ENCODE measurements around the gene ITGA2B. TPM values are rescaled to one million over a fixed set of nuclear protein-coding genes. Genes with fewer than 3 reads are reported as not detected.
"Not testable (repeated sequence)": the region's sequence is repeated elsewhere in the genome, so short reads cannot be mapped to it uniquely, and the experiment has no call there.

The ITGA2B gene
- total RNA-seq, 1 donor from 2014 or later: 0.04 TPM

DNA sequence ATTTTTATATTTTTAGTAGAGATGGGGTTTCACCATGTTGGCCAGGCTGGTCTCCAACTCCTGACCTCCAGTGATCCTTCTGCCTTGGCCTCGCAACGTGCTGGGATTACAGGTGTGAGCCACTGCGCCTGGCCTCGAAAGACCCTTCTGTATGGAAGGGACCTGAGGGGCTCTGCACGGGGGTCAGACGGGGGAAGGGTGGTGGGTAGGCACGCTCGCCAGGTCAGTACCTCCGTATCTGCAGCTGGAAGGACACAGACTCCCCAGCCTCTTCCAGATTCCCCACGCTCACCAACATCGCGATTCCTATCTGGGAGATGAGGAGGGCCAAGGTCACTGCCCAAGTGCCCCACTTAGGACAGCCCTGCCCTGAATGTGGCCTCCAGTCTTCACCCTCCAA lies 12.7 kb downstream of the ITGA2B start:
- TF ChIP-seq, protein P1, sequence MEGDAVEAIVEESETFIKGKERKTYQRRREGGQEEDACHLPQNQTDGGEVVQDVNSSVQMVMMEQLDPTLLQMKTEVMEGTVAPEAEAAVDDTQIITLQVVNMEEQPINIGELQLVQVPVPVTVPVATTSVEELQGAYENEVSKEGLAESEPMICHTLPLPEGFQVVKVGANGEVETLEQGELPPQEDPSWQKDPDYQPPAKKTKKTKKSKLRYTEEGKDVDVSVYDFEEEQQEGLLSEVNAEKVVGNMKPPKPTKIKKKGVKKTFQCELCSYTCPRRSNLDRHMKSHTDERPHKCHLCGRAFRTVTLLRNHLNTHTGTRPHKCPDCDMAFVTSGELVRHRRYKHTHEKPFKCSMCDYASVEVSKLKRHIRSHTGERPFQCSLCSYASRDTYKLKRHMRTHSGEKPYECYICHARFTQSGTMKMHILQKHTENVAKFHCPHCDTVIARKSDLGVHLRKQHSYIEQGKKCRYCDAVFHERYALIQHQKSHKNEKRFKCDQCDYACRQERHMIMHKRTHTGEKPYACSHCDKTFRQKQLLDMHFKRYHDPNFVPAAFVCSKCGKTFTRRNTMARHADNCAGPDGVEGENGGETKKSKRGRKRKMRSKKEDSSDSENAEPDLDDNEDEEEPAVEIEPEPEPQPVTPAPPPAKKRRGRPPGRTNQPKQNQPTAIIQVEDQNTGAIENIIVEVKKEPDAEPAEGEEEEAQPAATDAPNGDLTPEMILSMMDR (IDR thresholded peaks at IDR 0.05; ENCODE audit: insufficient read depth, low read length, poor library complexity, severe bottlenecking): no peak
- H3K27me3 ChIP-seq (ENCODE audit: control insufficient read depth, insufficient read depth, low read length): peaks cover 8% of the 10 kb centered on the region
- no peaks in the 10 kb centered on the region for H3K36me3 ChIP-seq (ENCODE audit: control insufficient read depth, insufficient read depth, low read length)
- no peak for DNase-seq (ENCODE audit: low read depth)
- H3K4me3 ChIP-seq (ENCODE audit: low read depth, low read length): no peak overlapping the region

GRCh38 chr17:44376124-44376523 lies 13.3 kb downstream of the ITGA2B start:
- no peak overlapping the region for H3K4me3 ChIP-seq (ENCODE audit: low read depth, low read length)
- peaks cover 7% of the 10 kb centered on the region for H3K27me3 ChIP-seq (ENCODE audit: control insufficient read depth, insufficient read depth, low read length)
- TF ChIP-seq, protein P1 (IDR thresholded peaks at IDR 0.05; ENCODE audit: insufficient read depth, low read length, poor library complexity, severe bottlenecking): peak; percentile 51
- no peaks in the 10 kb centered on the region for H3K36me3 ChIP-seq (ENCODE audit: control insufficient read depth, insufficient read depth, low read length)
- DNase-seq (ENCODE audit: low read depth): no peak

- no peak for DNase-seq (ENCODE audit: low read depth)
- no peak overlapping the region for H3K4me3 ChIP-seq (ENCODE audit: low read depth, low read length)
- H3K27me3 ChIP-seq (ENCODE audit: control insufficient read depth, insufficient read depth, low read length): peaks cover 4% of the 10 kb centered on the region
- TF ChIP-seq, protein P1 (IDR thresholded peaks at IDR 0.05; ENCODE audit: insufficient read depth, low read length, poor library complexity, severe bottlenecking): no peak
- H3K36me3 ChIP-seq (ENCODE audit: control insufficient read depth, insufficient read depth, low read length): no peaks in the 10 kb centered on the region
These were observed 14.0 kb downstream of the ITGA2B start for GRCh38 chr17:44375196-44376017.

DNA sequence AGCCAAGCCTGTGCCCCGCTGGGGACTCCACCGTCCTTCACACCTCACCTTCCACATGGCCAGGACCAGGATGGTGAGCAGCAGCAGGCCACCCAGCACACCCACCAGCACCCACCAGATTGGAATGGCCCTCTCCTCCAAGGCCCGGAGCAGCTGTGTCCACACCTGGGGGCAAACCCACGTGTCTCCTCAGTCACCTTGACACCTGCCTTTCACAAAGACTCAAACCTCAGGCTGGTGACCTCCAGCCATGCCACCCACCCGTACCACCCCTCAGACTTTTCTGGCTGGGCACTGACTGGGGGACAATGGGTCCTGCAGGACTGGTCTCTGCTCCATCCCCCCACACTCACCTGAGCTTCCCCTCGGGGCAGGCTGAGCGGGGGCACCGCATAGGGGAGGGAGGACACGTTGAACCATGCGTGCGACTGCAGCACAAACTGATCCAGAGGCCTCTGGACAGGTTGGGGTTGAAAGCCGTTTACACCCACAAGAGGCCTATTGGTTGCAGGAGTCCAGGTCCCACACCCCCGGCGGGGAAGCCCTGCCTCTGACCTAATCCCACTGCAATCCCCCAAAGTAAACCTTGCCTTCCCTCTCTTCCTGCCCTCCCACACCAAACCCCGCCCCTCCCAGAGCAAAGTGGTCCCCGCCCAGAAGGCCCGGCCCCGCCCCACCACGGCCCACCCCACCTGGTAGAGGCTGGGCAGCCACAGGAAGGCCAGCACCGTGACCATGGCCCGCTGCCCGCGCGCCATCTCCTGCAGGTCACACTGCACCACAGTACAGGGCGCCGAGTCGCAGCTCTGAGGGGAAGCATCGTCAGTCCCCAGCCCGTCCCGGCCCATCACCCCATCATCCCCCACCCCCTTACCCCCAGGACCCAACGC lies 14.9 kb downstream of the ITGA2B start:
- Histone ChIP-seq H3K27me3 (ENCODE audit: control insufficient read depth, insufficient read depth, low read length) (peaks cover 3% of the 10 kb centered on the region), H3K4me3 (ENCODE audit: low read depth, low read length) (no peak overlapping the region), H3K36me3 (ENCODE audit: control insufficient read depth, insufficient read depth, low read length) (no peaks in the 10 kb centered on the region)
- TF ChIP-seq, protein P1 (IDR thresholded peaks at IDR 0.05; ENCODE audit: insufficient read depth, low read length, poor library complexity, severe bottlenecking): no peak
- DNase-seq (ENCODE audit: low read depth): no peak

GRCh38 chr17:44372036-44372435 lies 17.4 kb downstream of the ITGA2B start:
- TF ChIP-seq, protein P1 (IDR thresholded peaks at IDR 0.05; ENCODE audit: insufficient read depth, low read length, poor library complexity, severe bottlenecking): no peak
- H3K4me3 ChIP-seq (ENCODE audit: low read depth, low read length): no peak overlapping the region
- no peaks in the 10 kb centered on the region for H3K27me3 ChIP-seq (ENCODE audit: control insufficient read depth, insufficient read depth, low read length)
- DNase-seq (ENCODE audit: low read depth): no peak
- no peaks in the 10 kb centered on the region for H3K36me3 ChIP-seq (ENCODE audit: control insufficient read depth, insufficient read depth, low read length)

DNA sequence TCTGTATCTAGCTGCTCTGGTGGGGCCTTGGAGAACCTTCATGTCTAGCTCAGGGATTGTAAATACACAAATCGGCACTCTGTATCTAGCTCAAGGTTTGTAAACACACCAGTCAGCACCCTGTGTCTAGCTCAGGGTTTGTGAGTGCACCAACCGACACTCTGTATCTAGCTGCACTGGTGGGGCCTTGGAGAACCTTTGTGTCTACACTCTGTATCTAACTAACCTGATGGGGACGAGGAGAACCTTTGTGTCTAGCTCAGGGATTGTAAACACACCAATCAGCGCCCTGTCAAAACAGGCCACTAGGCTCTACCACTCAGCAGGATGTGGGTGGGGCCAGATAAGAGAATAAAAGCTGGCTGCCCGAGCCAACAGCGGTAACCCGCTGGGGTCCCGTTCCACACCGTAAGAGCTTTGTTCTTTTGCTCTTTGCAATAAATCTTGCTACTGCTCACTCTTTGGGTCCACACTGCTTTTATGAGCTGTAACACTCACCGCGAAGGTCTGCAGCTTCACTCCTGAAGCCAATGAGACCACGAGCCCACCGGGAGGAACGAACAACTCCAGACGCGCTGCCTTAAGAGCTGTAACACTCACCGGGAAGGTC lies 19.9 kb downstream of the ITGA2B start:
- DNase-seq (ENCODE audit: low read depth); H3K4me3 ChIP-seq (ENCODE audit: low read depth, low read length); H3K36me3 ChIP-seq (ENCODE audit: control insufficient read depth, insufficient read depth, low read length); H3K27me3 ChIP-seq (ENCODE audit: control insufficient read depth, insufficient read depth, low read length): not testable (repeated sequence)

DNA sequence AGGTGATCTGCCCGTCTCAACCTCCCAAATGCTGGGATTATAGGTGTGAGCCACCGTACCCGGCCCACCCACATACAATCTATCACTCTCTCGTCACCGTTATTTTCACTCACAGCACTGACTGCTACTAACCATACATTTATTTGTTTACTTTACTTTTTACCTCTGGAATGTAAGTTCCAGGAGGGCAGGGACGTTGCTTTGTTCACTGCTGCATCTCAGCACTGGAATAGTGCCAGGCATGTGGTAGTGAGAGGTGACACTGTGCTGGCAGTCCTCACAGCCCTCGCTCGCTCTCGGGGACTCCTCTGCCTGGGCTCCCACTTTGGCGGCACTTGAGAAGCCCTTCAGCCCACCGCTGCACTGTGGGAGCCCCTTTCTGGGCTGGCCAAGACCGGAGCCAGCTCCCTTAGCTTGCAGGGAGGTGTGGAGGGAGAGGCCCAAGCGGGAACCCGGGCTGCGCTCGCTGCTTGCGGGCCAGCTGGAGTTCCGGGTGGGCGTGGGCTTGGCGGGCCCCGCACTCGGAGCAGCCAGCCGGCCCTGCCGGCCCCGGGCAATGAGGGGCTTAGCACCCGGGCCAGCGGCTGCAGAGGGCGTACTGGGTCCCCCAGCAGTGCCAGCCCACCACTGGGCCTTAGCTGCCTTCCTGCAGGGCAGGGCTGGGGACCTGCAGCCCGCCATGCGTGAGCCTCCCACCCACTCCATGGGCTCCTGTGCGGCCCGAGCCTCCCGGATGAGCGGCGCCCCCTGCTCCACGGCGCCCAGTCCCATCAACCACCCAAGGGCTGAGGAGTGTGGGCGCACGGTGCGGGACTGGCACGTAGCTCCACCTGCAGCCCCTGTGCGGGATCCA lies 20.8 kb downstream of the ITGA2B start:
- H3K27me3 ChIP-seq (ENCODE audit: control insufficient read depth, insufficient read depth, low read length); DNase-seq (ENCODE audit: low read depth); H3K4me3 ChIP-seq (ENCODE audit: low read depth, low read length); H3K36me3 ChIP-seq (ENCODE audit: control insufficient read depth, insufficient read depth, low read length): not testable (repeated sequence)
